ENCODE data around the gene EXTL2. TPM values are rescaled to one million over a fixed set of nuclear protein-coding genes. Genes with fewer than 3 reads are reported as not detected.

EXTL2 gene
- total and polyA plus RNA-seq, 10 of the 15 experiments (the other 5 are each of a cell fraction or from before 2014, with no cell fraction given), result 10.2 to 51.1 (median 16.2) TPM

- TF ChIP-seq BHLHE40 (IDR thresholded peaks at IDR 0.05; ENCODE audit: borderline replicate concordance in 1 of 2, low read depth in 2 of 2, low read length in 1 of 2) (peak; percentile 30 to 44; a peak in 2 of 4 replicates), EED (IDR thresholded peaks at IDR 0.05; ENCODE audit: low read depth) (peak; percentile 60; the same call in 1 of the 2 replicates), ZNF24 (IDR thresholded peaks at IDR 0.05) (no peak), ESRRA (IDR thresholded peaks at IDR 0.05; ENCODE audit: low read length) (no peak), KAT2A (conservative IDR thresholded peaks at IDR 0.05; ENCODE audit: control insufficient read depth, low read depth, low read length) (no peak), SUZ12 (IDR thresholded peaks at IDR 0.05; ENCODE audit: unreplicated experiment) (no peak), HDGF (IDR thresholded peaks at IDR 0.05) (no peak), BCL3 (IDR thresholded peaks at IDR 0.05; ENCODE audit: borderline replicate concordance, insufficient read depth, low read depth, low read length, poor library complexity, severe bottlenecking) (no peak), SMAD1 (IDR thresholded peaks at IDR 0.05; ENCODE audit: low read depth, partially characterized antibody) (peak; percentile 23), MLLT1 (IDR thresholded peaks at IDR 0.05) (no peak), ZNF217 (IDR thresholded peaks at IDR 0.05) (no peak), YBX1 (IDR thresholded peaks at IDR 0.05) (no peak), SMAD5 (IDR thresholded peaks at IDR 0.05; ENCODE audit: low read depth) (0 out of 2 replicates have a peak, but pooled peaks have one; percentile 52), CBX5 (IDR thresholded peaks at IDR 0.05; ENCODE audit: low read depth) (no peak), PAX5 (IDR thresholded peaks at IDR 0.05; ENCODE audit: borderline replicate concordance, low read depth, low read length) (0 out of 2 replicates have a peak, but pooled peaks have one; percentile 6), ZBED1 (IDR thresholded peaks at IDR 0.05; ENCODE audit: borderline replicate concordance) (0 out of 2 replicates have a peak, but pooled peaks have one; percentile 66), ASH2L (IDR thresholded peaks at IDR 0.05; ENCODE audit: borderline replicate concordance, low read depth) (no peak), LARP7 (IDR thresholded peaks at IDR 0.05) (no peak), SRF (IDR thresholded peaks at IDR 0.05; ENCODE audit: low read depth in 2 of 2, low read length in 2 of 2) (no peak)
- TF ChIP-seq, protein P1, sequence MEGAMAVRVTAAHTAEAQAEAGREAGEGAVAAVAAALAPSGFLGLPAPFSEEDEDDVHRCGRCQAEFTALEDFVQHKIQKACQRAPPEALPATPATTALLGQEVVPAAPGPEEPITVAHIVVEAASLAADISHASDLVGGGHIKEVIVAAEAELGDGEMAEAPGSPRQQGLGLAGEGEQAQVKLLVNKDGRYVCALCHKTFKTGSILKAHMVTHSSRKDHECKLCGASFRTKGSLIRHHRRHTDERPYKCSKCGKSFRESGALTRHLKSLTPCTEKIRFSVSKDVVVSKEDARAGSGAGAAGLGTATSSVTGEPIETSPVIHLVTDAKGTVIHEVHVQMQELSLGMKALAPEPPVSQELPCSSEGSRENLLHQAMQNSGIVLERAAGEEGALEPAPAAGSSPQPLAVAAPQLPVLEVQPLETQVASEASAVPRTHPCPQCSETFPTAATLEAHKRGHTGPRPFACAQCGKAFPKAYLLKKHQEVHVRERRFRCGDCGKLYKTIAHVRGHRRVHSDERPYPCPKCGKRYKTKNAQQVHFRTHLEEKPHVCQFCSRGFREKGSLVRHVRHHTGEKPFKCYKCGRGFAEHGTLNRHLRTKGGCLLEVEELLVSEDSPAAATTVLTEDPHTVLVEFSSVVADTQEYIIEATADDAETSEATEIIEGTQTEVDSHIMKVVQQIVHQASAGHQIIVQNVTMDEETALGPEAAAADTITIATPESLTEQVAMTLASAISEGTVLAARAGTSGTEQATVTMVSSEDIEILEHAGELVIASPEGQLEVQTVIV (IDR thresholded peaks at IDR 0.05; ENCODE audit: borderline replicate concordance, partially characterized antibody), result no peak
- TF ChIP-seq, protein P2, sequence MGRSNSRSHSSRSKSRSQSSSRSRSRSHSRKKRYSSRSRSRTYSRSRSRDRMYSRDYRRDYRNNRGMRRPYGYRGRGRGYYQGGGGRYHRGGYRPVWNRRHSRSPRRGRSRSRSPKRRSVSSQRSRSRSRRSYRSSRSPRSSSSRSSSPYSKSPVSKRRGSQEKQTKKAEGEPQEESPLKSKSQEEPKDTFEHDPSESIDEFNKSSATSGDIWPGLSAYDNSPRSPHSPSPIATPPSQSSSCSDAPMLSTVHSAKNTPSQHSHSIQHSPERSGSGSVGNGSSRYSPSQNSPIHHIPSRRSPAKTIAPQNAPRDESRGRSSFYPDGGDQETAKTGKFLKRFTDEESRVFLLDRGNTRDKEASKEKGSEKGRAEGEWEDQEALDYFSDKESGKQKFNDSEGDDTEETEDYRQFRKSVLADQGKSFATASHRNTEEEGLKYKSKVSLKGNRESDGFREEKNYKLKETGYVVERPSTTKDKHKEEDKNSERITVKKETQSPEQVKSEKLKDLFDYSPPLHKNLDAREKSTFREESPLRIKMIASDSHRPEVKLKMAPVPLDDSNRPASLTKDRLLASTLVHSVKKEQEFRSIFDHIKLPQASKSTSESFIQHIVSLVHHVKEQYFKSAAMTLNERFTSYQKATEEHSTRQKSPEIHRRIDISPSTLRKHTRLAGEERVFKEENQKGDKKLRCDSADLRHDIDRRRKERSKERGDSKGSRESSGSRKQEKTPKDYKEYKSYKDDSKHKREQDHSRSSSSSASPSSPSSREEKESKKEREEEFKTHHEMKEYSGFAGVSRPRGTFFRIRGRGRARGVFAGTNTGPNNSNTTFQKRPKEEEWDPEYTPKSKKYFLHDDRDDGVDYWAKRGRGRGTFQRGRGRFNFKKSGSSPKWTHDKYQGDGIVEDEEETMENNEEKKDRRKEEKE (IDR thresholded peaks at IDR 0.05), result no peak
These were observed 1.2 kb upstream of the EXTL2 start, which contains the start of gene SLC30A7 (continued) for GRCh38 chr1:100895540-100896480.
